HT1080 (cell line): ENCODE measurements around the gene WDR70. TPM values are rescaled to one million over a fixed set of nuclear protein-coding genes. Genes with fewer than 3 reads are reported as not detected.
"Not testable (repeated sequence)": the region's sequence is repeated elsewhere in the genome, so short reads cannot be mapped to it uniquely, and the experiment has no call there.

Source experiments
- DNase-seq: peaks from one replicate; pipeline ENCODE4 v3.0.0-alpha.2; 2015; ENCODE audit warnings: low read depth
- total RNA-seq: library from RNA; depleted of rRNA; stranded (reverse); fragments of >200 nt; shearing (Covaris generic); gene quantifications from 2 replicates; pipeline ENCODE4 v1.2.3, GENCODE V29; 2014

WDR70 gene
- total RNA-seq, 1 experiment from 2014 or later: 29.4 TPM

GRCh38 chr5:37637165-37637845 is 258.2 kb downstream of the WDR70 start:
- peak; percentile 44 for DNase-seq

GRCh38 chr5:37638897-37639296 is 259.8 kb downstream of the WDR70 start:
- no peak for DNase-seq

DNA sequence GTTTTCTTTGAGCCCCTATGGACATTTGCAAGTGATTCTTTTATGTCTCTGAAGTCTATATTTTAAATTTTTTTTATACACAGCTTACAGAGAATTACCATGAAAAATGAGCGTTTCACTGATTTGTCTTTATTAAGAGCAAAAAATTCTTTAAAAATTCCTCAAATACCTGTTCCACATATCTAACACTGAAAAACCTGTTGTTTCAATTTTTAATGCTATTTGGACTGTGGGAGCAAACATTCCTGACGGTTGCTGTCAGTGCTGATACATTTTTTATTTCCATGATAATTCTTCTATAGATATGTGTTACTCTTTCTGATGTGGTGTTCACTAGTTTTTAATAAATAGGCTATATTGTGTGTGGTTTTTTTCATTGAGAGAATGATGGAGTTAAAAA is 261.0 kb downstream of the WDR70 start:
- DNase-seq: no peak

GRCh38 chr5:37641933-37642332 is 262.8 kb downstream of the WDR70 start:
- DNase-seq: no peak

GRCh38 chr5:37645707-37646106 is 266.6 kb downstream of the WDR70 start:
- no peak for DNase-seq

DNA sequence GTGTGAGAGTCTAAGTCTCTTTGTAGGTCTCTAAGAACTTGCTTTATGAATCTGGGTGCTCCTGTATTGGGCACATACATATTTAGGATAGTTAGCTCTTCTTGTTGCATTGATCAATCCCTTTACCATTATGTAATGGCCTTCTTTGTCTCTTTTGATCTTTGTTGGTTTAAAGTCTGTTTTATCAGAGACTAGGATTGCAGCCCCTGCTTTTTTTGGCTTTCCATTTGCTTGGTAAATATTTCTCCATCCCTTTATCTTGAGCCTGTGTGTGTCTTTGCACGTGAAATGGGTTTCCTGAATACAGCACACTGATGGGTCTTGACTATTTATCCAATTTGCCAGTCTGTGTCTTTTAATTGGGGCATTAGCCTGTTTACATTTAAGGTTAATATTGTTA is 275.4 kb downstream of the WDR70 start:
- DNase-seq: not testable (repeated sequence)

DNA sequence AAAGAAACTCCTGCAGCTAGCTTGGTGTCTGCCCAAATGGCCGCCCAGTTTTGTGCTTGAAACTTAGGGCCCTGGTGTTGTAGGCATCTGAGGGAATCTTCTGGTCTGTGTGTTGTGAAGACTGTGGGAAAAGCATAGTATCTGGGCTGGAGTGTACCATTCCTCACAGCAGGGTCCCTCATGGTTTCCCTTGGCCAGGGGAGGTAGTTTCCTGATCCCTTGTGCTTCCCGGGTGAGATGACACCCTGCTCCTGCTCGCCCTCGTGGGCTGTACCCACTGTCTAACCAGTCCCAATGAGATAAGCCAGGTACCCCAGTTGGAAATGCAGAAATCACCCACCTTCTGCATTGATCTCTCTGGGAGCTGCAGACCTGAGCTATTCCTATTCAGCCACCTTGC is 277.9 kb downstream of the WDR70 start:
- DNase-seq: no peak

DNA sequence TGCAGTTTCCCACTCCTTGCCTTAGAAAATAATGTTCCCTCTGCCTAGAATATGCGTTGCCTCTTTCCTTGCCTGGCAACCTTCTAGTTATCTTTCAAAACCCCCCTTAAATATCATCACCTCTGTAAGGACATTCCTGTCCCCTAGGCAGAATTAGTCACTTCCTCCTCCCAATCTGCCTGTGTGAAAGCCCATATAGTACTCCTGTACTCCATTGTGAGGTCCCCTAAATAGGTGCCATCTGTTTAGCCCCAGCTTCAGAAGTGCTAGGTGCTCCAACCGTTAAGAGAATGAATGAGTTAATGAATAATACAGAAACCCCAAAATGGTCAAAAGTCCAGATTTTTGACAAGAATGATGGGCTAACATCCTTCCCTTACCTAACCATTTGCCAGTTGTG is 279.3 kb downstream of the WDR70 start:
- DNase-seq: peak; percentile 54

- DNase-seq: no peak
These were observed 281.2 kb downstream of the WDR70 start for GRCh38 chr5:37660319-37660718.

DNA sequence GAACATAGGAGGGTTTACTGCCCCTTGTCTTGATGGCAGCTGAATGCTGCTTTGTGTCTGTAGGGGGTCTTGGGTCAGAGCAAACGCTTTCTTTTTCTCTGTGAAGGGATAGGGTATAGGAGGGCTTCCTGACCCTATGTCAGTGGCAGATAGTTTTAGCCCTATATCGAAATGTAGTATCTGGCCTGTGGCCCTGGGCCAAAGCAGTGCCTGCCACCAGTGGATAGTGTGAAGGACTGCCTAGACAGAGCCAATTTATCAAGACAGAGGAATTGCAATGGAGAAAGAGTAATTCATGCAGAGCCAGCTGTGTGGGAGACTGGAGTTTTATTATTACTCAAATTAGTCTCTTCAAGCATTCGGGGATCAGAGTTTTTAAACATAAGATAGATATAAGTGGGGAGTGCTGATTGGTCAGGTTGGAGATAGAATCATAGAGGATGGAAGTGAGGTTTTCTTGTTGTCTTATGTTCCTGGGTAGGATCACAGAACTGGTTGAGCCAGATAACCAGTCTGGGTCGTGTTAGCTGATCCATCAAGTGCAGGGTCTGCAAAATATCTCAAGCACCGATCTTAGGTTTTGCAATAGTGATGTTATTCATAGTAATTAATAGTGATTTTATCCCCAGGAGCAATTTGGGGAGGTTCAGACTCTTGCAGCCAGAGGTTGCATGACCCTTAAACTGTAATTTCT is 282.3 kb downstream of the WDR70 start:
- DNase-seq: no peak

- no peak for DNase-seq
These were observed 282.8 kb downstream of the WDR70 start for GRCh38 chr5:37661951-37662350.

- DNase-seq: no peak
These were observed 283.2 kb downstream of the WDR70 start for GRCh38 chr5:37662362-37662761.

- no peak for DNase-seq
These were observed 283.8 kb downstream of the WDR70 start for GRCh38 chr5:37662789-37663485.

- no peak for DNase-seq
These were observed 284.4 kb downstream of the WDR70 start for GRCh38 chr5:37663538-37663937.

DNA sequence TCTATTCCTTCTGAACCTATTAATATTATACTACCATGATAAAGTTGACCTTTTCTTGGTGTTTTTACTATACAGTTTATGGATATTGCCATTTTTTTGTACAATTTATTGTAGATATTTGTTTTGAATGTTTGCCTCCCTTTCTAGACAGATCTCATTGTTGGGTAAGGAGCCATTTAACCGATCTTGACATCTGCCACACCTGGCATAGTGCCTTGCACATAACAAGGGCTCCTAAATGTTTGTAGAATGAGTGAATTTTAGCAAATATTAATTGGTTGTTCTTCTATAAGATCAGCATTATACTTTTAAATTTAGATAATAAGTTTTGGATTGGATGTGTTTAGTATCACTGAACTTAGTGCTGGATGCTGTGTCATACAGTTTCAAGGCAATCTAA is 285.4 kb downstream of the WDR70 start:
- DNase-seq: no peak

- DNase-seq: no peak
These were observed 286.2 kb downstream of the WDR70 start for GRCh38 chr5:37665272-37665671.

- DNase-seq: no peak
These were observed 286.8 kb downstream of the WDR70 start for GRCh38 chr5:37665889-37666288.

GRCh38 chr5:37667430-37667829 is 288.3 kb downstream of the WDR70 start:
- DNase-seq: no peak

DNA sequence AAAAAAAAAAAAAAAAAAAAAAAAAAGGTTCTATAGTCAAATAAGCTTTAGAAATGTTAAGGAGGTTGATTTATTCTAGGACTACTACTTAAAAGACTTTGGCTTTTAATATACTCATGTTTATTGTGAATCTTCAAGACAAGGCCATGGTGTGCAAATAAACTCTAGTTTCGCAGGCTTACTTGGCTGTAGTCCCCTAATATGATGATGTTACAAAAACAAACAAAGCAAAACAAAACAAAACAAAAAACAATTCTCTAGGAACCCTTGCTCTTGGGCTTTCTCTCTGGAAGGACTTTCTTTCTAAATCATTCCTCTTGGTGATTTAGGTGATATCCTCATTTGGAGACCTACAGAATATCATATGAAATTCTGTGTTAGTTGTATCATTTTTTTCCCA is 288.7 kb downstream of the WDR70 start:
- no peak for DNase-seq

- DNase-seq: peak; percentile 97
These were observed 289.5 kb downstream of the WDR70 start for GRCh38 chr5:37668524-37669047.

DNA sequence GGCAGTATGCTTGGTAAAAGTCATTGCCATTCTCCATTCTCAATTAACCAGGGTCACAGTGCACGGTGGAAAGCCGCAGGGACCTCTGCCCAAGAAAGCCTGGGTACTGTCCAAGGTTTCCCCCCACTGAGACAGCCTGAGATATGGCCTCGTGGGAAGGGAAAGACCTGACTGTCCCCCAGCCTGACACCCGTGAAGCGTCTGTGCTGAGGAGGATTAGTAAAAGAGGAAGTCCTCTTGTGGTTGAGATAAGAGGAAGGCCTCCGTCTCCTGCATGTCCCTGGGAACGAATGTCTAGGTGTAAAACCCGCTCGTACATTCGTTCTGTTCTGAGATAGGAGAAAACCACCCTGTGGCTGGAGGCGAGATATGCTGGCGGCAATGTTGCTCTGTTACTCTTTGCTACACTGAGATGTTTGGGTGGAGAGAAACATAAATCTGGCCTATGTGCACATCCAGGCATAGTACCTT is 293.0 kb downstream of the WDR70 start:
- DNase-seq: not testable (repeated sequence)

DNA sequence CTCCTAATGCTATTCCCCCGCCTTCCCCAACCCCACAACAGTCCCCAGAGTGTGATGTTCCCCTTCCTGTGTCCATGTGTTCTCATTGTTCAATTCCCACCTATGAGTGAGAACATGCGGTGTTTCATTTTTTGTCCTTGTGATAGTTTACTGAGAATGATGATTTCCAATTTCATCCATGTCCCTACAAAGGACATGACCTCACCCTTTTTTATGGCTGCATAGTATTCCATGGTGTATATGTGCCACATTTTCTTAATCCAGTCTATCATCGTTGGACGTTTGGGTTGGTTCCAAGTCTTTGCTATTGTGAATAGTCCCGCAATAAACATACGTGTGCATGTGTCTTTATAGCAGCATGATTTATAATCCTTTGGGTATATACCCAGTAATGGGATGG is 295.2 kb downstream of the WDR70 start:
- not testable (repeated sequence) for DNase-seq
